HG02970 (cell line): Measurements from ENCODE around the gene LPCAT4.

Source experiments
- ATAC-seq: cut with Tn5 transposase; IDR thresholded peaks from one replicate; pipeline ENCODE4 v1.9.1; 2021; ENCODE audit warnings: mild to moderate bottlenecking, moderate library complexity, moderate number of reproducible peaks; ENCODE audit not compliant: unreplicated experiment, low FRiP score

The LPCAT4 gene

DNA sequence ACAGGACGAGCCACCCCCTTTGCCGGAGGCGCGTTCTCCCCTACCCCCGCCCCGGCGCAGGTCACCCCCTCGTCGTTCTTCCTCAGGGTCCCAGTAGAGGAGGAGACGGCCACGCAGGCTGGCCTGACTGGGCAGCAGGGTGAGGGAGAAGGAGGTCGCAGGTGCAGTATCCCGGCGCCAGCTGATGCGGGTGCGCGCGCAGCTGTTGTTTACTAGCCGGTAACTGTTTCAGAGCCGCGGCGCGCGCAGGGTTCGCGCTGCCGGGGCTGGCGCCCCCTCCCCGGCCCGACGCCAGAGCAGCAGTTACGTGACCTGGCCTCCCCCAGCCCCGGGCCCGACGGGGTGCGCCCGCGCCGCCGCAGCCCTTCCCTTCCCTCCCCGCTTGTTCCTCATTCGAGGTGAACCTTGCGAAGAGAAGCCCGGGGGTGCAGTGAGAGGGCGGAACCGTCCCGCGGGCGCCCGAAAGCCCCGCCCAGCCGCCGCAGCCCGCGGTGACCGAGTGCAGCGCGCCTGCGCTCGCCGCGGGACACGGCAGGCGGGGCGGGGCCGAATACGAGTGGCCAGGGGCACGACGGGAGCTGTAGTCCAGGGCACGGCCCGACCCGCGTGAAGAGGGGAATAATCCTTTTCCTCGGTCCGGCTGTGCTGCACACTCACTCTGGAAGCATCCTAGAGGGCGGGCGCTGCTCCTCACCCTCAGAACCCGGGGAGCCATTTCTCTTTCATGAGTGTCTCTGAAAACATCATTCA, 29.3 kb downstream of the LPCAT4 start, which contains the start of gene SLC12A6:
Gene SLC12A6 (minus strand): TSS at position 225 of the 750 bp plus-strand sequence. CDS start 1,101 bp downstream, outside the sequence.
- ATAC-seq: peak; percentile 66

DNA sequence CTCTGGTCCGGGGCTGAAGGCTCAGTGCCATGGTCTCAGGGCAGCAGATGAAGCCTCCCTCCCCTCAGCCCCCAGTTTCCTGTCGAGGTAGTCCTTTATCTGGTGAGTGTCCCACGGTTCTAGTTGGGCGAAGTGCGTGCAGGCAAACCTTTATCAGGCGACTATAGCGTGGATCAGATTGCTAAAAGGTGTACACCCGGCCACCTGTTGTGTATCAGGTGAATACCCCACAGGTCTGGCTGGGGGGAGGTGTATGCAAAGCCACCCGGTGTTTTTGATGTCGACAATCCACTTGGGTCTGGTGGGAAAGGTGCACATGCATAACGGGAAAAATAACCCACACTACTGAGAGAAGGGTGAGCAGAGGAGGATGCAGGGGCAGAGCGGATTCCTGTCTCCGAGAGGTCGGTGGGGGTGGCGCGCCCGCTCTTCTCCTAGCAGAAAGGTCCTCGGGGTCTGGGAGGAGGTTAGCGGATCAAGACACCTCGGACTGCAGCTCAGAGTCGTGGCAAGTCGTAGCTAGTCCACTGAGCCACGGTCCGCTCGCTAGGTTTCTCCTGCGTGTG, 29.9 kb downstream of the LPCAT4 start:
- ATAC-seq: no peak

DNA sequence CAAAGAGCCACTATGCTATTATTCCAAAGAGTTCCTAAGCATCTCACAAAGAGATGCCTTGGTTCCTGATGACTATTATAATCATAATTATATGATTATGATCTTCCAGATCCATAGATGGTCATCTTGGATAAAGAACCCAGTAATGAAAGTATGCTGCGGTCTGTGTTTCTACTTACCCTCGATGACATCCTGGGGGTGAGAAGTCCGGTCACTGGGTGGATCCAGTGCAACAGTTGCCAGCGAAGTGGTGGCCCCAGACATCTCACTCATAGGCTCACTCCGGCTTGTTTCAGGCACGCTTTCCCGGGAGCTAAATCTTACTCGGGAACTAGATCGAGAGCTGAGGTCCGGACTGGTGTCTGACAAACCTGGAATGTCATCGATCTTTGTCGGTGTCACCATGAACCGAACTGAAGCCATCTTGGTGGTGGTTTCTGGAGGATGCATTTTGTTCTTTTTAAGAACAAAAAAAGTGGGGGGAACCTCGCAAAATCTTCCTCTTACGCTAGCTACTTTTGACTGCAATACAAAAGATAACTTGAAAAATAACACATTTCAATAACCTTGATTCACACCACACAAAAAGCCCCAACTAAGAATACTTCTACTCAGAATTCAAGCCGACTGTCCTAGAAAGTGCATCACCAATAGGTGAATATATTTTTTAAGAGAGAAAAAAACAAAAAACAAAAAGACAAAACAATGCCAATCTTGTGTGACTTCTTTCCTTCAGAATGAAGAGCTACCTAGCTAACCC, 30.6 kb downstream of the LPCAT4 start:
- ATAC-seq: no peak

GRCh38 chr15:34335176-34336032, 31.6 kb downstream of the LPCAT4 start:
- ATAC-seq: no peak

DNA sequence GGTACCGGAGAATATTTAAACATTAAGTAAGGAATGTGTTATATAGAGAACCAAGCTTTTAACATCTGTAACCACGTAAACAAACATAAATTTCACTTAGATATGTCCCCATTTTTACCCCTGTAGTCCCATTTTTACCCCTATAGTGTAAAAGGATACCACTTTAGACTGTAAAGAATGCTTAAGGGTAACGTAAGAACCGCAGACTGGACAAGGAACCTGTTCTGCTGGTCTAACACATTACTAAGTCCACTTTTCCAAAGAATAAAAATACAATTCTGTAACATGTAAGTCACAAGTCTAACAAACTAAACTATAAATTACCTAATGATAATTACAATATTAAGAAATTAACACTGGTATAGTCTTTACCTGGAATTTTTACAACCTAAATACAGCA, 32.3 kb downstream of the LPCAT4 start:
- no peak for ATAC-seq

DNA sequence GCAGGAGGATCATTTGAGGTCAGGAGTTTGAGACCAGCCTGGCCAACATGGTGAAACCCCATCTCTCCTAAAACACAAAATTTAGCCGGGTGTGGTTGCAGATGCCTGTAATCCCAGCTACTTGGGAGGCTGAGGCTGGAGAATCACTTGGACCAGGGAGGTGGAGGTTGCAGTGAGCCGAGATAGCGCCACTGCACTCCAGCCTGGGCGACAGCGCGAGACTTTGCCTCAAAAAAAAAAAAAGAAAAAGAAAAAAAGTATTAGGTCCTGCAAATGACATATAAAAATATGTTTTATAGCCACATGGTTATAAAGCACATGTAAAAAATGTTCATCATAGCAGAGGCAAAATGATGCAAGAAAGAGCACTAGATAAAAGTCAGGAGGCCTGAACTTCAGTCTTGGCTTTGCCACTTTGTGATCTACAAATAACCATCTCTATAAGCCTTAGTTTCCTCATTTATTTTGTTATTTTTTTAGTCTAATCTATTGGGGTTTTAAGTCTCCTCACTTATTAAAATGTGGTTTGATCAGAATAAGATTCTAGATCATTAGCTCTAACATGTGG, 34.4 kb downstream of the LPCAT4 start:
- no peak for ATAC-seq

- no peak for ATAC-seq
Observed at GRCh38 chr15:34331809-34332208, 35.2 kb downstream of the LPCAT4 start.

DNA sequence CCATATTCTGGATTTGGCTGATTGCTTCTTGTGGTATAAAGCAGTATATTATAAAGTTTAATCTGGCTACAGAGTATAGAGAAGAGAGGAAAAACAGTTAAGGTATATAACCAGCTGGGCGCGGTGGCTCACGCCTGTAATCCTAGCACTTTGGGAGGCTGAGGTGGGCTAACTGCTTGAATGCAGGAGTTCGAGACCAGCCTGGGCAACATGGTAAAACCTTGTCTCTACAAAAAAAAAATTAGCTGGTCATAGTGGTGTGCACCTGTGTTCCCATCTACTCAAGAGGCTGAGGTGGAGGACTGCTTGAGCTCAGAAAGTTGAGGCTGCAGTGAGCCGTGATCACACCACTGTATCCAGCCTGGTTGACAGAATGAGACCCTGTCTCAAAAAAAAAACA, 36.7 kb downstream of the LPCAT4 start:
- no peak for ATAC-seq

DNA sequence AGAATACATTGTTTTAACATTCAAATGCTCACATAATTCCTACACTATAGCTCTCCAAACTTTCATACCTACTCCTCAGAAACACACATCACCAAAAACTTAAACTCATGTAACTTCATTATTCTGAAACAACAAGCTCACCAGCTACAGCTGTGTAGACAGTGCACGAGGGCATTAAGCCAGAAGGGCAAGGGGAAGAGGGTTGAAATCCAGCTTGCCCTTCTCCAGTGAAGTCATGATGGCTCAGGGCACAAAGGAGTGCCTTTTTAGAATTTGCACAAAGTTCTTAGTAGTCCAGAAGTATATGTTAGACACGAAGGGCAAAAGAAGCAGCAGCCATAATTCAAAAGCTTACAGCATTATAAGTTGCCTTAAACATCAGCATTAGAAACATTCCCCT, 38.0 kb downstream of the LPCAT4 start:
- ATAC-seq: no peak

DNA sequence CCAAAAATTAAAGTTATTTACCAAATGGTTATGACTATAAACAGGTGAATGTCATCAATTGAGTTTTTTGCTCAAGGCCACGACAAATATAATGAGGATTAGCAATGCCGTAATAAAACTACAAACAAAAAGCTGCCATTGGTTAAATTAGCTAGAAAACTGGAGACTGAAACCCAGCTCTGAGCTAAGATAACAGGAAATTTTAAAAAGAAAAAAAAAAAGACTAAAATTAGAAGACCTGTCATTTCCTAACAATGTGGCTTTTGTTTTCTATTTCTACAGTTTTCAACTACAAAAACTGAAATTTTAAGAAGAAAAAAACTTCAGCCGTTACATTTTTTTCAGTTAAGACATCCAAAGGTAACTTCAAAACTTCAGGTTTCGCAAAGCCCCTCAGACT, 39.1 kb downstream of the LPCAT4 start:
- no peak for ATAC-seq

DNA sequence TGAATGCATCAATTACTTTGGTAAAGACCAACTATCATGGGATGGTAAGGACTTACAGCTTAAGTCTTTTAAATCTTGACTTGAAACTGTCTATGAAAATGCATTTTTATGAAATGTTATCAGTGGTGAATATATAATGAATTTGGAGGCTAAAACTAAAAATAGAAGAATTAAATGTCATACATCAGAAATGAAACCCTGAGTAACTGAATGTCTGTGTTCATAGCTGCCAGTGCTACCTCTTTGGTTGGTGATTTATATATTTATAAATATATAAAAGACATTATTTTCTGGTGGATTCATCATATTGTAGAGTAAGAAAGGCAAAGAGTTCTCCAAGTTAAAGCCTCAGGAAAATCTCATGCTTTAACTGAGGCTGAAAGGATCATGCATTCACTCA, 41.6 kb downstream of the LPCAT4 start:
- no peak for ATAC-seq

DNA sequence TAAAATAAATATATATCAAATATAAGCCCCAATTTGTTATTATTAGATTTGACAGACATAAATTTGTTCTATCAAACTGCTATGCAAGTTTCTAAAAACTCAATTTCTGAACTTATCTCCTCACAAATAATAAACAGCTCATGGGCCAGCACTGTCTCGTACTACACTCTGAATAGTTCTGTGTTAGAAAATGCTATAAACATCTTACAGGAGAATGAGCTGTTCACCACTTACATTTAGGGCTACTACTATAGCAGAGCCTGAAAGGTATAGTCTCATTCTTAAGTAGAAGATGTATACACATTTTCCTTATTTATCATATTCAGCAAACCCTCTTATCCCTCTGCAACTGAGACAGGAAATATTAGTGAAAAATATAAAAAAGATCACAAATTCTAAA, 42.1 kb downstream of the LPCAT4 start:
- ATAC-seq: no peak

GRCh38 chr15:34323217-34323616, 43.8 kb downstream of the LPCAT4 start:
- no peak for ATAC-seq

DNA sequence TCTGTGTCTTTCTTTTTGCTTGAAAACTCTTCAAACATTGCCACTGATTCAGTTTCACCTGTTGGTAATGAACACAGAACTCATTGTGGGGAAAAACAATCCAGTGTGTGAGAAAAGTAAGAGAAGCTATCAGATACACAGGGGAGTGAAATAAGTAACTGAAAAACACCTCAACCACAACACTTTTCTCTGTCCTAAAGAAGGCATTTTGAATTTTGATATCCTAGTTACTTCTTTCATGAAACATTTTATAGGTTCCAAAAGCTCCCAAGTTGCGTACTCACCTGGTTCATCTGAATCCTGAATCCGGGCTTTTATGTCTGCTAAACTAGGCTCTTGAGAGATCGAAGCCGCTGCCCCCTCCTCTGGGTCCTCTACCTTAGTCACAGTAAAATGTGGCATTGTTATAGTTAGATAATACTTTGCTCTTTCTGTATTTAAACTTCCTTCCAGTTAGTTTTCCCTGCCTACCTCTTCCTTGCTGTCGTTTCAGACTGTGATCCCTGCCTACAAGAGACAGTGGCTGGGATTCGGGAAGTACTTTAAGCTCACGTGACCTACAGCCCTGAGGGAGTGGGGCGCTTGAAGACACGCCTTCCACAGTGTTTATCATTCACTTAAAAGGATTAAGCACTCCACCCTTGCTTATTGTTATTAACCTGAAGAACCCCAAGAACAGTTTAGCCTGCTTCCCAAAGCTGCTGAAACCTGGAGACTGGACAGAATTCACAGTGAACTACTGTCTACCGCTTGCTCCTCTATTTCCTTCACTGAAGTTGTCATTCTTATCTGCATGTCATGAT, 48.5 kb downstream of the LPCAT4 start:
- peak; percentile 55 for ATAC-seq

GRCh38 chr15:34314491-34315490, 52.2 kb downstream of the LPCAT4 start:
- no peak for ATAC-seq

DNA sequence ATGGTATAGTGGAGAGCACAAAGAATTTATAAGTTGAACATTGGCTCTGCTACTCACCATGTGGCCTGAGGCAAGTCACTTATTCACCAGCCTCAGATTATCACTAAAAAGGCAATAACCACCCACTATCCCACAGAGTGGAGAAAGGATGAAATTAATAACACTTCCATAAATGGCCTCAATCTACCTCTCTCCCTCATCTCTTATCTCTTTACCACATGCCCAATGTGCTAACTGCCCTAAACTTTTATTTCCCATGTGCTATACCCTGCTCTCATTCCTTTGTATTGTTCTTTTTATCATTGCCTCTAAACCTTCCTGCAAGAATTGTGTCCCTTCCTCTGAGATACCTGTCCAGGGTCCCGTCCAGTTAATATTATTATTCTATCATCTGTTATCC, 55.4 kb downstream of the LPCAT4 start:
- no peak for ATAC-seq
